Mesodermal cell (in vitro differentiated cells): ENCODE measurements around the gene B3GNT9. TPM values are rescaled to one million over a fixed set of nuclear protein-coding genes. Genes with fewer than 3 reads are reported as not detected.

Experiments
- H3K27ac ChIP-seq: 2 replicates; pipeline ENCODE4 v1.7.0; 2013; ENCODE audit warnings: mild to moderate bottlenecking, low read depth, low read length, moderate library complexity; ENCODE audit not compliant: severe bottlenecking
- H3K36me3 ChIP-seq: 2 replicates; pipeline ENCODE4 v1.7.1; 2013; ENCODE audit warnings: mild to moderate bottlenecking, low read length, moderate library complexity; ENCODE audit not compliant: control insufficient read depth, insufficient read depth
- H3K4me1 ChIP-seq: one replicate; pipeline ENCODE4 v1.7.1; 2013; ENCODE audit warnings: mild to moderate bottlenecking, low read length; ENCODE audit not compliant: insufficient read depth, control insufficient read depth, poor library complexity, severe bottlenecking
- H3K4me3 ChIP-seq: 2 replicates; pipeline ENCODE4 v1.7.0; 2013; ENCODE audit warnings: low read length, control low read depth, mild to moderate bottlenecking; ENCODE audit not compliant: insufficient read depth, poor library complexity, severe bottlenecking; ENCODE audit errors: extremely low read depth
- H3K9me3 ChIP-seq: 2 replicates; pipeline ENCODE4 v1.7.1; 2013; ENCODE audit warnings: mild to moderate bottlenecking, low read length, moderate library complexity; ENCODE audit not compliant: control insufficient read depth
- WGBS, 2 experiments: methylation state at CpG; one replicate each; pipeline ENCODE4 v1.1.5; 2013; ENCODE audit warnings: missing lambda C conversion rate in 2 of 2; ENCODE audit not compliant: insufficient coverage in 2 of 2; 5-methylcytosine and 5-hydroxymethylcytosine counted together
- polyA plus RNA-seq, 2 experiments: library from polyadenylated mRNA; stranded (reverse); fragments of 50-300 nt; gene quantifications; one replicate each; pipeline ENCODE4 v1.2.3, GENCODE V29; 2013

B3GNT9 gene
- 10.1 TPM for polyA plus RNA-seq (2013, experiment 1 of 2)
- polyA plus RNA-seq (2013, experiment 2 of 2), result 9.8 TPM

- Histone ChIP-seq H3K36me3 (peaks cover 38% of the 10 kb centered on the region), H3K4me1 (no peaks in the 10 kb centered on the region), H3K4me3 (peak within 1 kb of the TSS; percentile 56), H3K27ac (peak within 1 kb of the TSS; percentile 53), H3K9me3 (no peaks in the 10 kb centered on the region)
- WGBS, 2 experiments, result 2 to 4% methylated on average over 23 to 31 of the region's 34 CpGs
These were observed at the start of gene B3GNT9 for GRCh38 chr16:67150833-67151396. Gene B3GNT9 (minus strand): TSS chr16:67150998. CDS start chr16:67150485, 513 bp downstream.

- Histone ChIP-seq H3K4me3 (no peak overlapping the region), H3K27ac (no peak overlapping the region), H3K9me3 (no peaks in the 10 kb centered on the region), H3K4me1 (no peaks in the 10 kb centered on the region), H3K36me3 (peaks cover 82% of the 10 kb centered on the region)
- WGBS, 2 experiments, result 94 to 100% methylated on average over 7 to 8 of the region's 8 CpGs
These were observed 49.7 kb upstream of the B3GNT9 start for GRCh38 chr16:67200491-67200890.

- Histone ChIP-seq H3K27ac (no peak overlapping the region), H3K4me3 (no peak overlapping the region), H3K4me1 (no peaks in the 10 kb centered on the region), H3K36me3 (peaks cover 87% of the 10 kb centered on the region), H3K9me3 (no peaks in the 10 kb centered on the region)
- 91 to 97% methylated on average over 12 to 15 of the region's 22 CpGs for WGBS, 2 experiments
These were observed 49.0 kb upstream of the B3GNT9 start for GRCh38 chr16:67199808-67200198.

- WGBS, 2 experiments, result 81 to 89% methylated on average over 29 to 48 of the region's 61 CpGs
- Histone ChIP-seq H3K36me3 (peaks cover 87% of the 10 kb centered on the region), H3K27ac (no peak within 1 kb of the TSS), H3K9me3 (no peaks in the 10 kb centered on the region), H3K4me1 (peaks cover 1% of the 10 kb centered on the region), H3K4me3 (no peak within 1 kb of the TSS)
These were observed 48.4 kb upstream of the B3GNT9 start, which contains the start of gene ELMO3 for GRCh38 chr16:67199011-67199807. Gene ELMO3 (plus strand): TSS chr16:67199131. CDS start chr16:67199327, 196 bp downstream.

- Histone ChIP-seq H3K4me1 (peaks cover 7% of the 10 kb centered on the region), H3K36me3 (peaks cover 88% of the 10 kb centered on the region), H3K4me3 (no peak overlapping the region), H3K9me3 (no peaks in the 10 kb centered on the region), H3K27ac (no peak overlapping the region)
- WGBS, 2 experiments, result 78 to 90% methylated on average over 6 to 8 of the region's 12 CpGs
These were observed 47.5 kb upstream of the B3GNT9 start for GRCh38 chr16:67198238-67198734.

GRCh38 chr16:67197704-67198103, 46.9 kb upstream of the B3GNT9 start:
- 90 to 97% methylated on average over 5 to 6 of the region's 6 CpGs for WGBS, 2 experiments
- Histone ChIP-seq H3K27ac (no peak overlapping the region), H3K36me3 (peaks cover 86% of the 10 kb centered on the region), H3K4me3 (no peak overlapping the region), H3K4me1 (peaks cover 7% of the 10 kb centered on the region), H3K9me3 (no peaks in the 10 kb centered on the region)

GRCh38 chr16:67196881-67197280, 46.1 kb upstream of the B3GNT9 start:
- no peak overlapping the region for H3K4me3 ChIP-seq
- no peaks in the 10 kb centered on the region for H3K9me3 ChIP-seq
- H3K27ac ChIP-seq, result no peak overlapping the region
- peaks cover 78% of the 10 kb centered on the region for H3K36me3 ChIP-seq
- peaks cover 7% of the 10 kb centered on the region for H3K4me1 ChIP-seq
- WGBS, 2 experiments, result 100% methylated on average over 1 of the region's 1 CpG

GRCh38 chr16:67195676-67196075, 44.9 kb upstream of the B3GNT9 start:
- WGBS, 2 experiments, result 87 to 92% methylated on average over 4 to 5 of the region's 5 CpGs
- H3K9me3 ChIP-seq, result no peaks in the 10 kb centered on the region

GRCh38 chr16:67194260-67194659, 43.5 kb upstream of the B3GNT9 start:
- H3K9me3 ChIP-seq, result no peaks in the 10 kb centered on the region
- H3K4me3 ChIP-seq, result no peak overlapping the region
- peaks cover 19% of the 10 kb centered on the region for H3K4me1 ChIP-seq
- 100% methylated on average over 1 of the region's 6 CpGs for WGBS, 2 experiments
- H3K27ac ChIP-seq, result no peak overlapping the region
- peaks cover 62% of the 10 kb centered on the region for H3K36me3 ChIP-seq

More at GRCh38 chr16:67195676-67196075, 44.9 kb upstream of the B3GNT9 start:
- peaks cover 70% of the 10 kb centered on the region for H3K36me3 ChIP-seq
- H3K4me1 ChIP-seq, result peaks cover 14% of the 10 kb centered on the region
- no peak overlapping the region for H3K27ac ChIP-seq
- no peak overlapping the region for H3K4me3 ChIP-seq

GRCh38 chr16:67193536-67193935, 42.7 kb upstream of the B3GNT9 start:
- Histone ChIP-seq H3K4me3 (peak overlapping the region; percentile 100), H3K4me1 (peaks cover 19% of the 10 kb centered on the region), H3K36me3 (peaks cover 56% of the 10 kb centered on the region), H3K9me3 (no peaks in the 10 kb centered on the region), H3K27ac (no peak overlapping the region)
